GM10266 (cell line): ENCODE data around the gene IGF2.

Experiments used
- DNase-seq: peaks from one replicate; pipeline ENCODE4 v3.0.0; 2012; ENCODE audit errors: extremely low spot score
- CTCF ChIP-seq: IDR thresholded peaks from 2 replicates; pipeline ENCODE4 v1.5.1; 2012; ENCODE audit warnings: mild to moderate bottlenecking, low read depth; ENCODE audit not compliant: control insufficient read depth, insufficient read depth; ENCODE audit errors: missing control alignments

The IGF2 gene

GRCh38 chr11:2139123-2139521 lies at the start of gene IGF2:
Gene IGF2 (minus strand): TSS chr11:2139389. CDS start chr11:2135523, 3,866 bp downstream.
- no peak for DNase-seq
- TF ChIP-seq CTCF, result no peak

- DNase-seq, result no peak
- no peak for TF ChIP-seq CTCF
Observed at GRCh38 chr11:2188745-2189144, 49.6 kb upstream of the IGF2 start.

DNA sequence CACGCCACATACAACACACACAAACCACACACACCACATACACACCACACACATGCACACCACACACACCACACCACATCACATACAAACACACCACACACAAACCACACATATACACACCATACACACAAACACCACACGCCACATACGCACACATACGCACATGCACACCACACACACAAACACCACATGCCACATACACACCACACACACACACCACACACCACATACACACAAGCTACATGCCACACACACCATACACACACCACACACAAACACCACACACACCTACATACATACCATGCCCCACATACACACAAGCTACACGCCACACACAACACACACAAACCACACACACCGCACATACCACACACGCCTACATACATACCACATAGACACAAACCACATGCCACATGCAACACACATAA lies 48.1 kb upstream of the IGF2 start:
- no peak for TF ChIP-seq CTCF

GRCh38 chr11:2186669-2187279 lies 47.6 kb upstream of the IGF2 start:
- peak; percentile 35 for TF ChIP-seq CTCF
- no peak for DNase-seq

More for the DNA sequence above, 48.1 kb upstream of the IGF2 start:
- DNase-seq, result no peak

- no peak for TF ChIP-seq CTCF
Observed at GRCh38 chr11:2185324-2186085, 46.3 kb upstream of the IGF2 start.

DNA sequence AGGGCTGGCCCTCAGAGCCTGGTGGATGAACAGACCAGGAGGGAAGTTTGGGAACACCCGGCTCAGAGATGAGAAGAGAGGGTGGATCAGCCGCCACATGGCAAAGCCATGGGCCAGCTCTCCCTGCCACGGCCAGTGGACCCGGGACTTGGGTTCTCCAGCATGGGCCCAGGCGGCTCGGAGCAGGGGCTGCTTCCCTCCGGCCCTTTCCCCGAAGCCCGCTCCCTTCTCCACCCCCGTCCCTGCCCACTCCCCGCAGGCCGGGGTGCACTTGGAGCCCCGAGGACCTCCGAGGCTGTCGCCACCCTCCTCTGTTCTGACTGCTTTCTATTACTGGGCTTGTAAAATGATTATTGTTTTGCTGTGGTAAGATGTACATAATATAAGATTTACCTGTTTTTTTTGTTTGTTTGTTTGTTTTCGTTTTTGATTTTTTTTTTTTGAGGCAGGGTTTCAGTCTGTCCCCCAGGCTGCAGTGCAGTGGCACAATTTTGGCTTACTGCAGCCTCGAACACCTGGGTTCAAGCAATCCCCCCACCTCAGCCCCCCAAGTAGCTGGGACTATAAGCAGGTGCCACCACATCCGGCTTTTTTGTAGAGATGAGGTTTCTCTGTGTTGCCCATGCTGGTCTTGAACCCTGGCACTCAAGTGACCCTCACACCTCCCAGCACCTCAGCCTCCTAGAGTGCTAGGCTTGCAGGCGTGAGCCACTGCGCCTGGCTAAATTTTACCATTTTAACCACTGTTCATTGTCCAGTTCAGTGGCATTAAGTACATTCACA lies 43.7 kb upstream of the IGF2 start:
- DNase-seq, result no peak
- no peak for TF ChIP-seq CTCF

More at GRCh38 chr11:2185324-2186085, 46.3 kb upstream of the IGF2 start:
- DNase-seq, result no peak

DNA sequence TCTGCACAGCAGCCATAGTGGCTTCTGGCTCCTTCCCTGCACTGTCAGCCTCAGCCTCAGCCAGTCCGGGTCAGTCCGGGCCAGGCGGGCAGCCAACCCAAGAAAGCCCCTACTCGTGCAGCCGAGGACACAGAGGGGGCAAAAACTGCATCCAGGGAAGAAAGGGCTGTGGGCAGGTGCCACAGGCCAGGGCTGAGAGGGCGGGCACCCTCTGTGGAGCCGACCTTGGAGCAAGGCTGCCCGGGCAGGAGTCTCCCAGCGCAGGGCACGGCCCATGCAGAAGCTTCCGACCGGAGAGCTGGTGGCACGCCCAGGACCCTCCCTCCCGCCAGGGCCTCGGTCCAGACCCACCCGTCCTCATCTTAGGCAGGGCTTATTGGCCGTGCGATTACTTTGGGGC lies 42.9 kb upstream of the IGF2 start:
- no peak for DNase-seq
- no peak for TF ChIP-seq CTCF
